Uterus (tissue), 2 donors: Measurements from ENCODE around the gene TRMU.

Source experiments
- POLR2A ChIP-seq, 2 donors: fragments of 450-650 bp; IDR thresholded peaks; one replicate each; pipeline ENCODE4 v1.6.1; 2016; ENCODE audit warnings: antibody characterized with exemption in 2 of 2, mild to moderate bottlenecking in 1 of 2, moderate library complexity in 1 of 2
- TF ChIP-seq, protein P1 (sequence below), 4 experiments: fragments of 200-600 bp in 2 of 4; fragments of 450-650 bp in 2 of 4; sonication (generic) in 2 of 4; IDR thresholded peaks; one replicate each; pipeline ENCODE4 v1.5.1; 2016 to 2019; ENCODE audit warnings: antibody characterized with exemption in 4 of 4, mild to moderate bottlenecking in 2 of 4, moderate library complexity in 1 of 4

- TF ChIP-seq, protein P1, sequence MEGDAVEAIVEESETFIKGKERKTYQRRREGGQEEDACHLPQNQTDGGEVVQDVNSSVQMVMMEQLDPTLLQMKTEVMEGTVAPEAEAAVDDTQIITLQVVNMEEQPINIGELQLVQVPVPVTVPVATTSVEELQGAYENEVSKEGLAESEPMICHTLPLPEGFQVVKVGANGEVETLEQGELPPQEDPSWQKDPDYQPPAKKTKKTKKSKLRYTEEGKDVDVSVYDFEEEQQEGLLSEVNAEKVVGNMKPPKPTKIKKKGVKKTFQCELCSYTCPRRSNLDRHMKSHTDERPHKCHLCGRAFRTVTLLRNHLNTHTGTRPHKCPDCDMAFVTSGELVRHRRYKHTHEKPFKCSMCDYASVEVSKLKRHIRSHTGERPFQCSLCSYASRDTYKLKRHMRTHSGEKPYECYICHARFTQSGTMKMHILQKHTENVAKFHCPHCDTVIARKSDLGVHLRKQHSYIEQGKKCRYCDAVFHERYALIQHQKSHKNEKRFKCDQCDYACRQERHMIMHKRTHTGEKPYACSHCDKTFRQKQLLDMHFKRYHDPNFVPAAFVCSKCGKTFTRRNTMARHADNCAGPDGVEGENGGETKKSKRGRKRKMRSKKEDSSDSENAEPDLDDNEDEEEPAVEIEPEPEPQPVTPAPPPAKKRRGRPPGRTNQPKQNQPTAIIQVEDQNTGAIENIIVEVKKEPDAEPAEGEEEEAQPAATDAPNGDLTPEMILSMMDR (IDR thresholded peaks at IDR 0.05) = no peak
- TF ChIP-seq POLR2A (IDR thresholded peaks at IDR 0.05) = no peak
Observed at GRCh38 chr22:46406349-46406748, 70.8 kb downstream of the TRMU start.
